ENCODE data around the gene RAVER2.
"Not testable (repeated sequence)": the region's sequence is repeated elsewhere in the genome, so short reads cannot be mapped to it uniquely, and the experiment has no call there.

The RAVER2 gene

DNA sequence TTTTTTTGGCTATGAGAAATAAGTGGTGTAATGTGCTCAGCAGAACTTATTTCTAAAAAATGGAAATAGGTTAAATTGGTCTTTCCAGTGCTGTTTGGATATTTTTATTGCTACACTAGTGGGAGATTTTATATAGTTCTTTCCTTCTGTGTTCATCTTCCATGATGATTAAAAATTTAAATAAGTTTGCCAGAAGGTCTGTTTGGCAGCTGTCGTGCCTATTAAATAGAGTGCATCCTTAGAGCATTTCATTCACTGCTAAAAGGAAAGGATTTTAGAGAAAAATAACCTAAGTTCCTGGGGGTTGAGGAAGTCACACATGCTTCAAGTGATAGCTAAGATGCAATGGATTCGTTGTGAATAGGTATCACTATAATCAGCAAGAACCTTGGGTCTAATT is 29.7 kb upstream of the RAVER2 start:
- no peaks in the 10 kb centered on the region for H3K9me3 ChIP-seq (ENCODE audit: control insufficient read depth, low read length)
- H3K27ac ChIP-seq (ENCODE audit: insufficient read depth, low read length, poor library complexity, severe bottlenecking) = no peak overlapping the region
- H3K27me3 ChIP-seq (replicated peaks; ENCODE audit: control insufficient read depth, insufficient read depth, low read length, poor library complexity, severe bottlenecking) = no peaks in the 10 kb centered on the region
- no peaks in the 10 kb centered on the region for H3K36me3 ChIP-seq (ENCODE audit: control insufficient read depth, insufficient read depth, low read length)
- DNase-seq = no peak
- H3K4me3 ChIP-seq (ENCODE audit: insufficient read depth, low read depth, low read length, poor library complexity, severe bottlenecking) = no peak overlapping the region
- H3K4me1 ChIP-seq (ENCODE audit: control insufficient read depth, insufficient read depth, low read length, poor library complexity, severe bottlenecking) = no peaks in the 10 kb centered on the region

- Histone ChIP-seq H3K4me3 (ENCODE audit: insufficient read depth, low read depth, low read length, poor library complexity, severe bottlenecking) (no peak overlapping the region), H3K4me1 (ENCODE audit: control insufficient read depth, insufficient read depth, low read length, poor library complexity, severe bottlenecking) (no peaks in the 10 kb centered on the region)
Measured at GRCh38 chr1:64721135-64721534, 23.7 kb upstream of the RAVER2 start.

GRCh38 chr1:64721576-64722145 is 23.2 kb upstream of the RAVER2 start:
- no peak for DNase-seq
- H3K27me3 ChIP-seq (replicated peaks; ENCODE audit: control insufficient read depth, insufficient read depth, low read length, poor library complexity, severe bottlenecking) = no peaks in the 10 kb centered on the region
- no peak overlapping the region for H3K27ac ChIP-seq (ENCODE audit: insufficient read depth, low read length, poor library complexity, severe bottlenecking)

More at GRCh38 chr1:64721135-64721534, 23.7 kb upstream of the RAVER2 start:
- Histone ChIP-seq H3K27ac (ENCODE audit: insufficient read depth, low read length, poor library complexity, severe bottlenecking) (no peak overlapping the region), H3K36me3 (ENCODE audit: control insufficient read depth, insufficient read depth, low read length) (no peaks in the 10 kb centered on the region), H3K27me3 (replicated peaks; ENCODE audit: control insufficient read depth, insufficient read depth, low read length, poor library complexity, severe bottlenecking) (no peaks in the 10 kb centered on the region), H3K9me3 (ENCODE audit: control insufficient read depth, low read length) (no peaks in the 10 kb centered on the region)
- no peak for DNase-seq

GRCh38 chr1:64727861-64728260 is 17.0 kb upstream of the RAVER2 start:
- Histone ChIP-seq H3K4me1 (ENCODE audit: control insufficient read depth, insufficient read depth, low read length, poor library complexity, severe bottlenecking) (no peaks in the 10 kb centered on the region), H3K36me3 (ENCODE audit: control insufficient read depth, insufficient read depth, low read length) (no peaks in the 10 kb centered on the region), H3K4me3 (ENCODE audit: insufficient read depth, low read depth, low read length, poor library complexity, severe bottlenecking) (no peak overlapping the region), H3K27me3 (replicated peaks; ENCODE audit: control insufficient read depth, insufficient read depth, low read length, poor library complexity, severe bottlenecking) (no peaks in the 10 kb centered on the region), H3K27ac (ENCODE audit: insufficient read depth, low read length, poor library complexity, severe bottlenecking) (no peak overlapping the region), H3K9me3 (ENCODE audit: control insufficient read depth, low read length) (no peaks in the 10 kb centered on the region)
- DNase-seq = no peak

More at GRCh38 chr1:64721576-64722145, 23.2 kb upstream of the RAVER2 start:
- no peak overlapping the region for H3K4me3 ChIP-seq (ENCODE audit: insufficient read depth, low read depth, low read length, poor library complexity, severe bottlenecking)
- no peaks in the 10 kb centered on the region for H3K36me3 ChIP-seq (ENCODE audit: control insufficient read depth, insufficient read depth, low read length)
- H3K9me3 ChIP-seq (ENCODE audit: control insufficient read depth, low read length) = no peaks in the 10 kb centered on the region
- H3K4me1 ChIP-seq (ENCODE audit: control insufficient read depth, insufficient read depth, low read length, poor library complexity, severe bottlenecking) = no peaks in the 10 kb centered on the region

- Histone ChIP-seq H3K27me3 (replicated peaks; ENCODE audit: control insufficient read depth, insufficient read depth, low read length, poor library complexity, severe bottlenecking) (no peaks in the 10 kb centered on the region), H3K4me3 (ENCODE audit: insufficient read depth, low read depth, low read length, poor library complexity, severe bottlenecking) (no peak overlapping the region)
Measured at GRCh38 chr1:64733581-64734286, 11.1 kb upstream of the RAVER2 start.

GRCh38 chr1:64734287-64734652 is 10.6 kb upstream of the RAVER2 start:
- Histone ChIP-seq H3K27me3 (replicated peaks; ENCODE audit: control insufficient read depth, insufficient read depth, low read length, poor library complexity, severe bottlenecking) (no peaks in the 10 kb centered on the region), H3K36me3 (ENCODE audit: control insufficient read depth, insufficient read depth, low read length) (no peaks in the 10 kb centered on the region), H3K9me3 (ENCODE audit: control insufficient read depth, low read length) (no peaks in the 10 kb centered on the region), H3K27ac (ENCODE audit: insufficient read depth, low read length, poor library complexity, severe bottlenecking) (no peak overlapping the region), H3K4me1 (ENCODE audit: control insufficient read depth, insufficient read depth, low read length, poor library complexity, severe bottlenecking) (no peaks in the 10 kb centered on the region), H3K4me3 (ENCODE audit: insufficient read depth, low read depth, low read length, poor library complexity, severe bottlenecking) (no peak overlapping the region)
- DNase-seq = no peak

More at GRCh38 chr1:64733581-64734286, 11.1 kb upstream of the RAVER2 start:
- H3K4me1 ChIP-seq (ENCODE audit: control insufficient read depth, insufficient read depth, low read length, poor library complexity, severe bottlenecking) = no peaks in the 10 kb centered on the region
- H3K36me3 ChIP-seq (ENCODE audit: control insufficient read depth, insufficient read depth, low read length) = no peaks in the 10 kb centered on the region
- H3K9me3 ChIP-seq (ENCODE audit: control insufficient read depth, low read length) = no peaks in the 10 kb centered on the region
- no peak for DNase-seq
- no peak overlapping the region for H3K27ac ChIP-seq (ENCODE audit: insufficient read depth, low read length, poor library complexity, severe bottlenecking)

GRCh38 chr1:64740687-64741086 is 4.2 kb upstream of the RAVER2 start:
- DNase-seq; H3K36me3 ChIP-seq (ENCODE audit: control insufficient read depth, insufficient read depth, low read length); H3K9me3 ChIP-seq (ENCODE audit: control insufficient read depth, low read length): not testable (repeated sequence)

DNA sequence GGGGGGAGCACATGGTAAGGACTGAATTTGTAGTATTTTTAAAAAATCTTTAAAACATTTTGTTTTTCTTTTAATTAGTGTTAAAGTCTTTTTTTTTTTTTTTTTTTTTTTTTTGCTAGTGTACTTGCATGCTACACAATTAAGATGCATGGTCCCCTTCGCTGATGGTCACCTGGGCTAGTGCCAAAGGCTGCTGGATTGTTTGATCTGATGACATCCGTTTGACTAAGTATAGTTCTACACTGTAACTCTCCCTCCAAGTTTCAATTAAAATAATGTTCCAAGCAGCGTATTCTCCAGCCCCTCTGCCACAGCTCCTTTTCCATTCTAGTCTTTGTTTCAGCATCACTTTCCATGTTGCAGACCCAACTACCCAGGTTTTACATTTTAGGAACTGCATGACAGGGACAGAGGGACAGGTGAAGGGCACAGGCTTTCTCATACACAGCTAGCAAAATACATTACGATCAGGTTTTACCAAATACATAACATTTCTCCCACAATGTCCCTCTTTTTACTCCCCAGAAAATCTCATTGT is 852 bp upstream of the RAVER2 start:
- H3K27ac ChIP-seq (ENCODE audit: insufficient read depth, low read length, poor library complexity, severe bottlenecking) = no peak overlapping the region
- no peaks in the 10 kb centered on the region for H3K27me3 ChIP-seq (replicated peaks; ENCODE audit: control insufficient read depth, insufficient read depth, low read length, poor library complexity, severe bottlenecking)
- no peaks in the 10 kb centered on the region for H3K36me3 ChIP-seq (ENCODE audit: control insufficient read depth, insufficient read depth, low read length)
- H3K4me1 ChIP-seq (ENCODE audit: control insufficient read depth, insufficient read depth, low read length, poor library complexity, severe bottlenecking) = no peaks in the 10 kb centered on the region
- no peak for DNase-seq
- H3K9me3 ChIP-seq (ENCODE audit: control insufficient read depth, low read length) = no peaks in the 10 kb centered on the region
- H3K4me3 ChIP-seq (ENCODE audit: insufficient read depth, low read depth, low read length, poor library complexity, severe bottlenecking) = peak overlapping the region; percentile 74

More at GRCh38 chr1:64740687-64741086, 4.2 kb upstream of the RAVER2 start:
- not testable (repeated sequence) for H3K4me1 ChIP-seq (ENCODE audit: control insufficient read depth, insufficient read depth, low read length, poor library complexity, severe bottlenecking); H3K4me3 ChIP-seq (ENCODE audit: insufficient read depth, low read depth, low read length, poor library complexity, severe bottlenecking); H3K27ac ChIP-seq (ENCODE audit: insufficient read depth, low read length, poor library complexity, severe bottlenecking); H3K27me3 ChIP-seq (replicated peaks; ENCODE audit: control insufficient read depth, insufficient read depth, low read length, poor library complexity, severe bottlenecking)

DNA sequence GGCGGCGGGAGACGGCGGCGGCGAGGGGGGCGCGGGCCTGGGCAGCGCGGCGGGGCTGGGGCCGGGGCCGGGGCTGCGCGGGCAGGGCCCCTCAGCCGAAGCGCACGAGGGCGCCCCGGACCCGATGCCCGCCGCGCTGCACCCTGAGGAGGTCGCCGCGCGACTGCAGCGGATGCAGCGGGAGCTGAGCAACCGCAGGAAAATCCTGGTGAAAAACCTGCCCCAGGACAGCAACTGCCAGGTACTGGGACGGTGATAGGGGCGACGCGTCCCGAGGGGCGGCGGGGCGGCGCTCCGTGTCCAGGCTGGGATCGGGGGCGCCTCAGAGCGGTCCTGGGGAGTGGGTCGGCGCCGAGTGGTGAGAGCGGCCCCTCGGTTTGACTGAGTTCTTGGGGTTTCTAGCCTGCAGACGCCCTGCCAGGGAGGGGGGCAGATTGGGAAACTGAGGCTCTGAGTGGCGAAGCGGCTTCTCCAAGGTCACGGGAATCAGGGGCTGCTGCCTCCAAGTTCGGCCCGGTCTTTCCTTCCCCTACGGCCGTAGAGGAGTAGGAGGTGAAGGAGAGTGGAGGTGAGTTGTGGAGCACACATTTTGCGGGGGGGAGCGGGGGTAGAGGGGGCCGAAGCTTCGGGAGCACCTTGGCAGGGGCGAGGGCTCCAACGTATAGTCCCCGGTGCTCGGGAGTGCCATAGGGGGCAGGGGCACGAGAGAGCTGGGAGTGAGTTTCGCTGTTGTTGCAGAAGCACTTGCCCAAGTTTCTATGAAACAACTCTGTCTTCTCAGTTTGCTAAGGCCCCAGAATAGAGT is 508 bp downstream of the RAVER2 start:
- no peaks in the 10 kb centered on the region for H3K4me1 ChIP-seq (ENCODE audit: control insufficient read depth, insufficient read depth, low read length, poor library complexity, severe bottlenecking)
- H3K27me3 ChIP-seq (replicated peaks; ENCODE audit: control insufficient read depth, insufficient read depth, low read length, poor library complexity, severe bottlenecking) = no peaks in the 10 kb centered on the region
- H3K4me3 ChIP-seq (ENCODE audit: insufficient read depth, low read depth, low read length, poor library complexity, severe bottlenecking) = peak overlapping the region; percentile 74
- peak in 2 of 3 donors; percentile 0 for DNase-seq
- no peaks in the 10 kb centered on the region for H3K9me3 ChIP-seq (ENCODE audit: control insufficient read depth, low read length)
- no peaks in the 10 kb centered on the region for H3K36me3 ChIP-seq (ENCODE audit: control insufficient read depth, insufficient read depth, low read length)
- peak overlapping the region; percentile 36 for H3K27ac ChIP-seq (ENCODE audit: insufficient read depth, low read length, poor library complexity, severe bottlenecking)
